ENCODE results near the gene PERM1.

GRCh38 chr1:992362-992761 lies 10.5 kb upstream of the PERM1 start:
- TF ChIP-seq EZH2 (IDR thresholded peaks at IDR 0.05; ENCODE audit: low read length), result no peak
- no peak for TF ChIP-seq CTCF (optimal IDR thresholded peaks at IDR 0.05 in 1 of 3, IDR thresholded peaks at IDR 0.05 in 1 of 3, conservative IDR thresholded peaks at IDR 0.05 in 1 of 3; ENCODE audit: extremely low read depth in 1 of 3, insufficient read depth in 2 of 3, low read length in 3 of 3)

Measured in keratinocyte (primary cell).